Hepatic stellate cell (primary cell): ENCODE results near the gene TACC3.

Source experiments
- DNase-seq: peaks from one replicate; pipeline ENCODE4 v3.0.0; 2011; ENCODE audit warnings: low spot score

The TACC3 gene

DNA sequence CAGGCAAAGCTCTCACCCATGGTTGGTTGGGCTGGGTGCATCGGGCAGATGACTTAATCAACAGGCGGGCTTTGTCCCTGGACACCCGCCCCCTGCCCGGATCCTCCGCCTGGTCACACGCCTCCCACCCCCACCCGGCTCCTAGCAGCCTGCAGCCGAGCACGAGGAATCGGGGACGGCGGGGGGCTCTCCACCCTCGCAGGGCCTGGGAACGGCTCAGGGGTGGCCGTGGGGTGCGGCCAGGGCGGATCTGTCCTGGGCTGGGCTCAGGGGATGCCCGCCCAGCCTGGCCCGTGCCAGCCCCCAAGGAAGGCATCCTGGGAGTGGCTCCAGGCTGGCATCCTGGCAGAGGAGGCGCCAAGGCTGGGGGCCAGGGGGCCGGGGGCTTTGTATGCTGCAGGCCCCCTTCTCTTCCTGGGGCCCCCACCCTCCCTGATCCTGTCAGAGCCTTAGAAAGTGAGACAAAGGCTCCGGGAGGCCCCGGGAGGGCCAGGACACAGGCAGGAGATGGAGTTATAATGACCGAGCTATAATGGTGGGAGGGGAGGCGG lies 39.3 kb downstream of the TACC3 start:
- no peak for DNase-seq

- DNase-seq = no peak
Measured at GRCh38 chr4:1761130-1761689, 39.9 kb downstream of the TACC3 start.

- no peak for DNase-seq
Measured at GRCh38 chr4:1762264-1763010, 41.1 kb downstream of the TACC3 start.

DNA sequence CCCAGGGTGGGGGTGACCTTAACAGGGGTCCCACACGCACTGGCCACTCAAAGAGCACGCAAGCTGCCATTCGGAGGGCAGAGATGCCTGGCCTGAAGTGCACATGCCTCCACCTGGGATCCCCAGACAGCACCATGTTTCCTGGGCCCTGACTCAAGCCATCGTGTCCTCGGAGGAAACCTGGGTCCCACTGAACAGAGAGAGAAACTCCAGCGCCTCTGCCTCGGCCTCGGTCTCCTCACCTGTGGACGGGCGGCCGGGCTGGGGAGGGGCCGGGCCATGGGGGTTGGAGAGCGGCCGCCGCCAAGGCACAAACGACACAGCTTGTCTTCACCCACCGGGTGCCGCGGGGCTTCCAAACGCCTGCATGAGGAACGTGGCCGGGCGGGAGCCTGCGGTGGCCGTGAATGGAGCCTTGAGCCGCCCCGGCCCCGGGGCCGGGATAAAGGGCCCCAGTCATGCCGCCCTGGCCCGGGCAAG lies 41.8 kb downstream of the TACC3 start:
- no peak for DNase-seq

DNA sequence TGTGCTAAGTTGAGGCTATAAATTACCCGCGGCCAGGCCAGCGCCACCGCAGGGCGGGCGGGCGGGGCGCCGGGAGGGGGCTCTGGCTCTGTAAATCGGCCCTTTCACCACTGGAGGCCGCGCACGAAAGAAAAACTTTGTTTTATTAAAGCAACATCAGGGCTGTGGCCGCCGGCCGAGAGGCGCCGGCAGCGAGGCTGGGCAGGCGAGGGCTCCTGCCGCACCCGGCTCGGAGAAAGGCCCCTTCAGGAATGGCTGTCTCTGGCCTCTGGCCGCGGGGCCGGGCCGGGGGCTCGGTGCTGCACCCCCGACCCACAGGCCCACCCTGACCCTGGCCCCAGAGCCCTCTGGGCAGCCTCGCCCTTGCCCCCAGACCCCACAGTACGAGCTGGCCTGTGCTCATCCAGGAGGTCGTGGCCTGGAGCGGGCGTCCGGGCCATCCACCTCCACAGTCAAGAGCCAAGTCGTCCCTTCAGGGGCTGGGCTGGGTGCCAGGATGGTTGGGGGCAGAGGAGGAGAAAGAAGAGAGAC lies 42.3 kb downstream of the TACC3 start:
- peak; percentile 89 for DNase-seq

GRCh38 chr4:1764670-1765069 lies 43.3 kb downstream of the TACC3 start:
- DNase-seq = no peak

- DNase-seq = no peak
Measured at GRCh38 chr4:1765409-1766072, 44.2 kb downstream of the TACC3 start.

- no peak for DNase-seq
Measured at GRCh38 chr4:1766106-1767060, 45.1 kb downstream of the TACC3 start.

- no peak for DNase-seq
Measured at GRCh38 chr4:1767061-1767769, 45.9 kb downstream of the TACC3 start.

- DNase-seq = peak; percentile 76
Measured at GRCh38 chr4:1767770-1768366, 46.5 kb downstream of the TACC3 start.

GRCh38 chr4:1768367-1769034 lies 47.2 kb downstream of the TACC3 start:
- DNase-seq = no peak

- no peak for DNase-seq
Measured at GRCh38 chr4:1769692-1770091, 48.4 kb downstream of the TACC3 start.

DNA sequence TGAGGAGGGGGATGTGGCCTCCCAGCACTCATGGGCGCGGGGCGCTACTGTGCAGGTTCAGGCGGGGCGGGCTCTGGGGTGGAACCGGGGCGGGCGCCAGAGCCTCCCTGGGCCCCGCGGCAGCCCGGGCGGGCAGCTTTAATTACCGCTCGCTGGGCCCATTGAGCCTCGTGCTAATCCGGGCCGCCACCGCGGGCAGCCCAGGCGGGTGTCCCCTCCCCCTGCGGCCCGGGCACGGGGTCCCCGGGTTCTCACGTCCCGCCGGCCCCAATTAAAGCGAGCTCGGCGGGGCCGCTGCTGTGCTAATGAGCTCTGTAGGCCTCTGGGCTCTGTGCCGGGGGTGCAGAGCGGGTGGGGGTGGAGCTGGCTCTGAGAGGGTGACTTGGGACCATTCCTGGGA lies 48.9 kb downstream of the TACC3 start:
- DNase-seq = no peak

GRCh38 chr4:1770791-1771231 lies 49.5 kb downstream of the TACC3 start:
- DNase-seq = no peak

- no peak for DNase-seq
Measured at GRCh38 chr4:1771555-1772305, 50.4 kb downstream of the TACC3 start.

- no peak for DNase-seq
Measured at GRCh38 chr4:1772853-1773538, 51.7 kb downstream of the TACC3 start.

- DNase-seq = no peak
Measured at GRCh38 chr4:1773754-1774153, 52.4 kb downstream of the TACC3 start.

GRCh38 chr4:1775731-1776500 lies 54.6 kb downstream of the TACC3 start:
- DNase-seq = peak; percentile 61
